GM23338 (cell line): ENCODE measurements around the gene CCNYL1. TPM values are rescaled to one million over a fixed set of nuclear protein-coding genes. Genes with fewer than 3 reads are reported as not detected.

Source experiments
- ATAC-seq: fragments of 200-7000 bp; cut with Tn5 transposase; 3 replicates; pipeline ENCODE4 v1.9.1; 2020
- DNase-seq: peaks from one replicate; pipeline ENCODE4 v3.0.0-alpha.2; 2015; ENCODE audit warnings: low spot score
- H2AFZ ChIP-seq: fragments of 200-600 bp; sonication (generic); 2 replicates; pipeline ENCODE4 v1.8.0; 2016; ENCODE audit warnings: antibody characterized with exemption, mild to moderate bottlenecking, moderate library complexity
- H3F3A ChIP-seq: fragments of 200-600 bp; sonication (generic); replicated peaks from 2 replicates; pipeline ENCODE4 v1.8.0; 2017; ENCODE audit warnings: antibody characterized with exemption, mixed run types, low read depth
- H3K27ac ChIP-seq: fragments of 200-600 bp; sonication (generic); 2 replicates; pipeline ENCODE4 v1.6.1; 2016; ENCODE audit warnings: low read depth
- H3K27me3 ChIP-seq: fragments of 200-600 bp; sonication (generic); 2 replicates; pipeline ENCODE4 v1.8.0; 2016; ENCODE audit warnings: mild to moderate bottlenecking, mixed run types, moderate library complexity; ENCODE audit not compliant: insufficient read depth
- H3K36me3 ChIP-seq: fragments of 200-600 bp; sonication (generic); 2 replicates; pipeline ENCODE4 v1.8.0; 2016; ENCODE audit warnings: mild to moderate bottlenecking; ENCODE audit not compliant: insufficient read depth
- H3K4me1 ChIP-seq: fragments of 200-600 bp; sonication (generic); 2 replicates; pipeline ENCODE4 v1.8.0; 2016; ENCODE audit warnings: mild to moderate bottlenecking, moderate library complexity; ENCODE audit not compliant: insufficient read depth
- H3K4me2 ChIP-seq: fragments of 200-600 bp; sonication (generic); 2 replicates; pipeline ENCODE4 v1.7.1; 2017; ENCODE audit warnings: mixed run types
- H3K4me3 ChIP-seq: fragments of 200-600 bp; sonication (generic); 2 replicates; pipeline ENCODE4 v1.6.1; 2016; ENCODE audit warnings: mixed run types
- H3K79me2 ChIP-seq: fragments of 200-600 bp; sonication (generic); replicated peaks from 2 replicates; pipeline ENCODE4 v1.8.0; 2017; ENCODE audit warnings: mild to moderate bottlenecking; ENCODE audit not compliant: insufficient read depth
- H3K9me2 ChIP-seq: fragments of 200-600 bp; sonication (generic); 2 replicates; pipeline ENCODE4 v1.8.0; 2017; ENCODE audit not compliant: insufficient read depth
- H4K20me1 ChIP-seq: fragments of 200-600 bp; sonication (generic); replicated peaks from 2 replicates; pipeline ENCODE4 v1.8.0; 2017; ENCODE audit warnings: mild to moderate bottlenecking; ENCODE audit not compliant: insufficient read depth
- H3K27ac Mint-ChIP-seq: 2 replicates; pipeline ENCODE4 v1.8.0; 2020; ENCODE audit warnings: inconsistent platforms, mild to moderate bottlenecking, moderate library complexity, mixed read lengths
- H3K27me3 Mint-ChIP-seq: 3 replicates; pipeline ENCODE4 v1.8.0; 2022; ENCODE audit warnings: low read depth, mild to moderate bottlenecking, moderate library complexity, mixed read lengths, inconsistent platforms; ENCODE audit not compliant: insufficient read depth, poor library complexity
- H3K36me3 Mint-ChIP-seq: 3 replicates; pipeline ENCODE4 v1.8.0; 2021; ENCODE audit warnings: low read depth, mild to moderate bottlenecking, inconsistent platforms, moderate library complexity, mixed read lengths
- H3K4me1 Mint-ChIP-seq: 3 replicates; pipeline ENCODE4 v1.8.0; 2020; ENCODE audit warnings: mild to moderate bottlenecking, inconsistent platforms, mixed read lengths
- H3K4me3 Mint-ChIP-seq: 3 replicates; pipeline ENCODE4 v1.8.0; 2021; ENCODE audit warnings: moderate library complexity, mild to moderate bottlenecking, inconsistent platforms, mixed read lengths
- H3K9me3 Mint-ChIP-seq: 3 replicates; pipeline ENCODE4 v1.8.0; 2020; ENCODE audit warnings: moderate library complexity, mild to moderate bottlenecking, inconsistent platforms, mixed read lengths
- CREB1 ChIP-seq: fragments of 250-450 bp; sonication (Bioruptor Pico); IDR thresholded peaks from 2 replicates; pipeline ENCODE4 v1.5.0; 2020; ENCODE audit warnings: low read depth, mild to moderate bottlenecking, moderate library complexity
- ETS1 ChIP-seq: IDR thresholded peaks from 2 replicates; pipeline ENCODE4 v1.6.1; 2016; ENCODE audit warnings: antibody characterized with exemption
- EZH2 ChIP-seq: fragments of 200-600 bp; sonication (generic); IDR thresholded peaks from one replicate; pipeline ENCODE4 v1.8.0; 2017; ENCODE audit warnings: antibody characterized with exemption, mild to moderate bottlenecking, low read depth; ENCODE audit not compliant: unreplicated experiment
- EZH2phosphoT487 ChIP-seq: fragments of 200-600 bp; sonication (generic); IDR thresholded peaks from one replicate; pipeline ENCODE4 v1.8.1; 2018; ENCODE audit warnings: antibody characterized with exemption; ENCODE audit not compliant: unreplicated experiment
- JUNB ChIP-seq: IDR thresholded peaks from one replicate; pipeline ENCODE4 v1.6.1; 2016; ENCODE audit warnings: antibody characterized with exemption; ENCODE audit not compliant: unreplicated experiment
- NANOG ChIP-seq: IDR thresholded peaks from 2 replicates; pipeline ENCODE4 v1.6.1; 2016; ENCODE audit warnings: antibody characterized with exemption, borderline replicate concordance
- POLR2AphosphoS5 ChIP-seq: IDR thresholded peaks from 2 replicates; pipeline ENCODE4 v1.6.1; 2016; ENCODE audit warnings: antibody characterized with exemption, low read depth
- REST ChIP-seq: IDR thresholded peaks from one replicate; pipeline ENCODE4 v1.6.1; 2018; ENCODE audit warnings: antibody characterized with exemption; ENCODE audit not compliant: unreplicated experiment
- STAT1 ChIP-seq: IDR thresholded peaks from one replicate; pipeline ENCODE4 v1.6.1; 2016; ENCODE audit warnings: antibody characterized with exemption; ENCODE audit not compliant: unreplicated experiment
- ZNF114 ChIP-seq: fragments of 250-450 bp; sonication (Bioruptor Pico); IDR thresholded peaks from 2 replicates; pipeline ENCODE4 v1.5.0; 2020; ENCODE audit warnings: mild to moderate bottlenecking, moderate library complexity
- ZNF331 ChIP-seq: fragments of 250-450 bp; sonication (Bioruptor Pico); IDR thresholded peaks from 2 replicates; pipeline ENCODE4 v1.5.0; 2020; ENCODE audit warnings: low read depth, mild to moderate bottlenecking, moderate library complexity
- ZNF462 ChIP-seq: fragments of 250-450 bp; sonication (Bioruptor Pico); IDR thresholded peaks from 2 replicates; pipeline ENCODE4 v1.5.0; 2020; ENCODE audit warnings: mild to moderate bottlenecking, moderate library complexity
- polyA plus RNA-seq: library from polyadenylated mRNA; unstranded; fragments of >200 nt; fragmentation: Nextera tagmentation; extraction: Ambion mirVana; gene quantifications from 2 replicates; pipeline ENCODE4 v1.2.1, GENCODE V29; 2016
- total RNA-seq: library from RNA; depleted of rRNA; stranded (reverse); fragments of >200 nt; shearing (Covaris generic); gene quantifications from 2 replicates; pipeline ENCODE4 v1.2.3, GENCODE V29; 2014

The CCNYL1 gene
- total and polyA plus RNA-seq, 2 experiments from 2014 or later: 19.6 to 32.1 TPM

- no peak overlapping the region for H3K4me3 ChIP-seq
- no peak overlapping the region for H2AFZ ChIP-seq
- DNase-seq (no peak), ATAC-seq (no peak)
- Mint-ChIP-seq H3K4me1 (no peaks in the 10 kb centered on the region), H3K27ac (no peak overlapping the region), H3K36me3 (peaks cover 13% of the 10 kb centered on the region; the same call in 2 of the 3 replicates), H3K9me3 (no peaks in the 10 kb centered on the region), H3K27me3 (no peaks in the 10 kb centered on the region), H3K4me3 (no peak overlapping the region)
- H3F3A ChIP-seq: peaks cover 9% of the 10 kb centered on the region
- H3K27ac ChIP-seq: no peak overlapping the region
- TF ChIP-seq REST (no peak), STAT1 (no peak), ZNF462 (CRISPR knock-in tag) (no peak), ZNF114 (CRISPR knock-in tag) (no peak), ETS1 (no peak), EZH2phosphoT487 (no peak), EZH2 (no peak), JUNB (no peak), POLR2AphosphoS5 (no peak), NANOG (no peak), CREB1 (CRISPR knock-in tag) (no peak), ZNF331 (no peak)
- no peaks in the 10 kb centered on the region for H3K9me2 ChIP-seq
- H3K27me3 ChIP-seq: no peaks in the 10 kb centered on the region
- H3K4me2 ChIP-seq: no peak overlapping the region
- H3K4me1 ChIP-seq: no peaks in the 10 kb centered on the region
- H4K20me1 ChIP-seq: no peaks in the 10 kb centered on the region
- no peaks in the 10 kb centered on the region for H3K79me2 ChIP-seq
- peaks cover 7% of the 10 kb centered on the region; the same call in 1 of the 2 replicates for H3K36me3 ChIP-seq
Measured at GRCh38 chr2:207743514-207743913, 32.1 kb downstream of the CCNYL1 start.
